GM18517 (cell line): ENCODE data around the gene GUCY1A1.
A peak's percentile ranks its signal among the peaks of the same experiment; 100 is the strongest.
"Not testable (repeated sequence)": the region's sequence is repeated elsewhere in the genome, so short reads cannot be mapped to it uniquely, and the experiment has no call there.

Experiments used
- ATAC-seq: cut with Tn5 transposase; IDR thresholded peaks from one replicate; pipeline ENCODE4 v1.9.1; 2021; ENCODE audit warnings: mild to moderate bottlenecking, moderate library complexity; ENCODE audit not compliant: unreplicated experiment

Gene GUCY1A1

GRCh38 chr4:155666344-155667221 is at the start of gene GUCY1A1:
Gene GUCY1A1, plus strand, starts transcription at chr4:155666848. Its CDS starts 30,020 bp downstream, at chr4:155696868.
- ATAC-seq: peak; percentile 34

- ATAC-seq: no peak
These were observed 49.4 kb upstream of the GUCY1A1 start for GRCh38 chr4:155617296-155617695.

GRCh38 chr4:155618183-155618838 is 48.3 kb upstream of the GUCY1A1 start:
- no peak for ATAC-seq

GRCh38 chr4:155620637-155621036 is 46.0 kb upstream of the GUCY1A1 start:
- no peak for ATAC-seq

GRCh38 chr4:155624478-155624877 is 42.2 kb upstream of the GUCY1A1 start:
- peak; percentile 98 for ATAC-seq

- no peak for ATAC-seq
These were observed 40.1 kb upstream of the GUCY1A1 start for GRCh38 chr4:155626561-155626960.

GRCh38 chr4:155629183-155629825 is 37.3 kb upstream of the GUCY1A1 start:
- ATAC-seq: no peak

- ATAC-seq: no peak
These were observed 36.7 kb upstream of the GUCY1A1 start for GRCh38 chr4:155629956-155630355.

GRCh38 chr4:155632310-155632840 is 34.3 kb upstream of the GUCY1A1 start:
- no peak for ATAC-seq

GRCh38 chr4:155638195-155638965 is 28.3 kb upstream of the GUCY1A1 start:
- ATAC-seq: no peak

- ATAC-seq: peak; percentile 89
These were observed 26.7 kb upstream of the GUCY1A1 start for GRCh38 chr4:155639704-155640523.

GRCh38 chr4:155640751-155641150 is 25.9 kb upstream of the GUCY1A1 start:
- ATAC-seq: no peak

GRCh38 chr4:155643087-155643486 is 23.6 kb upstream of the GUCY1A1 start:
- ATAC-seq: no peak

GRCh38 chr4:155646001-155646400 is 20.6 kb upstream of the GUCY1A1 start:
- no peak for ATAC-seq

- ATAC-seq: not testable (repeated sequence)
These were observed 15.9 kb upstream of the GUCY1A1 start for GRCh38 chr4:155650785-155651184.

- ATAC-seq: no peak
These were observed 13.6 kb upstream of the GUCY1A1 start for GRCh38 chr4:155653052-155653451.

GRCh38 chr4:155656025-155656424 is 10.6 kb upstream of the GUCY1A1 start:
- ATAC-seq: no peak

- ATAC-seq: no peak
These were observed 9.5 kb upstream of the GUCY1A1 start for GRCh38 chr4:155657169-155657568.

GRCh38 chr4:155657985-155658680 is 8.5 kb upstream of the GUCY1A1 start:
- no peak for ATAC-seq
